T-helper 2 cell treated with Interferon-gamma antibody and Interleukin-4, amounts not matched to agents 5 μg/mL and 100 μg/mL, for 36 hours (primary cell): ENCODE results near the gene ACSF2.
A peak's percentile ranks its signal among the peaks of the same experiment; 100 is the strongest.

Experiments used
- DNase-seq: peaks from one replicate; pipeline ENCODE4 v3.0.0; 2021; ENCODE audit warnings: low spot score
- H3K27ac Mint-ChIP-seq: one replicate; pipeline ENCODE4 v1.8.0; 2021; ENCODE audit warnings: mild to moderate bottlenecking, mixed read lengths
- H3K27me3 Mint-ChIP-seq: one replicate; pipeline ENCODE4 v1.8.0; 2021; ENCODE audit warnings: low read depth, mixed read lengths
- H3K36me3 Mint-ChIP-seq: one replicate; pipeline ENCODE4 v1.8.0; 2021; ENCODE audit warnings: low read depth, mixed read lengths
- H3K4me1 Mint-ChIP-seq: one replicate; pipeline ENCODE4 v1.8.0; 2021; ENCODE audit warnings: low read depth, mixed read lengths
- H3K4me3 Mint-ChIP-seq: one replicate; pipeline ENCODE4 v1.8.0; 2022; ENCODE audit warnings: mild to moderate bottlenecking, moderate library complexity, mixed read lengths
- H3K9me3 Mint-ChIP-seq: one replicate; pipeline ENCODE4 v1.8.0; 2021; ENCODE audit warnings: mixed read lengths

Gene ACSF2, protein sequence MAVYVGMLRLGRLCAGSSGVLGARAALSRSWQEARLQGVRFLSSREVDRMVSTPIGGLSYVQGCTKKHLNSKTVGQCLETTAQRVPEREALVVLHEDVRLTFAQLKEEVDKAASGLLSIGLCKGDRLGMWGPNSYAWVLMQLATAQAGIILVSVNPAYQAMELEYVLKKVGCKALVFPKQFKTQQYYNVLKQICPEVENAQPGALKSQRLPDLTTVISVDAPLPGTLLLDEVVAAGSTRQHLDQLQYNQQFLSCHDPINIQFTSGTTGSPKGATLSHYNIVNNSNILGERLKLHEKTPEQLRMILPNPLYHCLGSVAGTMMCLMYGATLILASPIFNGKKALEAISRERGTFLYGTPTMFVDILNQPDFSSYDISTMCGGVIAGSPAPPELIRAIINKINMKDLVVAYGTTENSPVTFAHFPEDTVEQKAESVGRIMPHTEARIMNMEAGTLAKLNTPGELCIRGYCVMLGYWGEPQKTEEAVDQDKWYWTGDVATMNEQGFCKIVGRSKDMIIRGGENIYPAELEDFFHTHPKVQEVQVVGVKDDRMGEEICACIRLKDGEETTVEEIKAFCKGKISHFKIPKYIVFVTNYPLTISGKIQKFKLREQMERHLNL

DNA sequence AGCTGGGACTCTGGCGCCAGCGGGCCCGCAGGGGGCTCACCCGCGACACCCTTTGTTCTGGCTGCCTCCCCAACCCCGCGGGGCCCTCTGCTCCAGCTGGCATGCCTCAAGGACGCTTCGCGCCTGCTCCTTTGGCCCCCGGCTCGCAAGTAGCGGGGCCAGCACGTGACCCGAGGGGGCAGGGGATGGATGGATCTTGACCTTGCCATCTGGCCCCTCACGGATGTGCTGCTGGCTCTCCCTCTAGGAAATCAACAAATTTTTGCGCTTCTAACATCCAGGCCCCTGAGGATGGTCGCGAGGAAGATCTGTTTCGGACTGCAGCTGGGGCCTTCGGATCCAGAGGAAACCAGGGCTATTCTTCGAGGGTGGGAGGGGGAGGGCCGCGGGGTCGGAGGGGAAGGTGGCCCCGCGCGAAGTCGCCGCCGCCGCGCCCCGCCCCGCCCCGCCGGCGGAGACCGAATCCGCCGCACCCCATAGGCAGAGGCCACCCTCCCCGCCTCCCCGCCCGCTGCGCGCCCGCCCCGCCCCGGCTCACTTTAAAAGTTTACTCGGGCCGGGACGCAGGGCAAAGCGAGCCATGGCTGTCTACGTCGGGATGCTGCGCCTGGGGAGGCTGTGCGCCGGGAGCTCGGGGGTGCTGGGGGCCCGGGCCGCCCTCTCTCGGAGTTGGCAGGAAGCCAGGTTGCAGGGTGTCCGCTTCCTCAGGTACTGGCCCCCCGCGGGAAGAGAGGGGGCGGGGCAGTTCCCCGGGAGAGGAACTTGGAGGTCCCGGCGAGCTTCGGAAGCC is at the start of gene ACSF2:
TSS of gene ACSF2 (plus strand) at position 537 of the 790 bp plus-strand sequence. CDS start at position 581, 44 bp downstream.
- Mint-ChIP-seq H3K9me3 (no peaks in the 10 kb centered on the region), H3K27ac (peak within 1 kb of the TSS; percentile 86), H3K27me3 (no peaks in the 10 kb centered on the region), H3K36me3 (no peaks in the 10 kb centered on the region), H3K4me3 (peak within 1 kb of the TSS; percentile 92), H3K4me1 (peaks cover 30% of the 10 kb centered on the region)
- DNase-seq = peak; percentile 69

GRCh38 chr17:50379351-50380132 is 46.5 kb upstream of the ACSF2 start:
- Mint-ChIP-seq H3K36me3 (peaks cover 44% of the 10 kb centered on the region), H3K4me3 (no peak overlapping the region), H3K27me3 (no peaks in the 10 kb centered on the region), H3K27ac (no peak overlapping the region), H3K4me1 (peaks cover 3% of the 10 kb centered on the region), H3K9me3 (no peaks in the 10 kb centered on the region)
- no peak for DNase-seq

- no peaks in the 10 kb centered on the region for H3K9me3 Mint-ChIP-seq
- H3K36me3 Mint-ChIP-seq = peaks cover 52% of the 10 kb centered on the region
- H3K27me3 Mint-ChIP-seq = no peaks in the 10 kb centered on the region
- H3K4me3 Mint-ChIP-seq = no peak overlapping the region
- H3K27ac Mint-ChIP-seq = no peak overlapping the region
- DNase-seq = no peak
- H3K4me1 Mint-ChIP-seq = peaks cover under 1% of the 10 kb centered on the region
Observed at GRCh38 chr17:50380369-50381259, 45.4 kb upstream of the ACSF2 start.

DNA sequence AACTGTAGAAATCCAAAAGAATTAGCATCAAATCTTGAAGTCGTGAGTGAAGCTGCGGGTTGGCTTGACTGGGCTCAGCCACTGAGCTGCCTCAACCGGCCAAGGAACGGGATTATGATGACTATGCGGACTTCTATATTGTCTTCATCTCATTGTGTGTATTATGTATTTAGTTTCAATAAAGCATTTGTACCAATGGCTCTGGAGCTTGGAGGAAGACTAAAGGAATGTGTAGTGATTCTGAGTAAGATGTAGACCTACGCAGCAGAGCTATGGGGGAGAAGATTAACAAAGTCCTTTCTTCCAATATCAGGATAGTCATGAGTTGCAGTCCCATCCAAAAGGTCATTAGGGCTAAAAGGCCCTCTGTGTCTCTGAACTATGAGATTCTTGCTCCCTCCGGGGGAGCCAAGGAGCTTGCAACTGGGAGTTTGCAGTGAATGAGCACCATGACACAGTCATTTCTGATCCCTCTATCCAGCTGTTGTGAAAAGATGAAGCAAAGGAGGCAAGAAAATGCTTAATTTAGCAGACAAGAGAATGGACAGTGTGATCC is 44.7 kb upstream of the ACSF2 start:
- Mint-ChIP-seq H3K4me1 (no peaks in the 10 kb centered on the region), H3K4me3 (no peak overlapping the region), H3K27ac (no peak overlapping the region), H3K27me3 (no peaks in the 10 kb centered on the region), H3K9me3 (no peaks in the 10 kb centered on the region), H3K36me3 (peaks cover 53% of the 10 kb centered on the region)
- no peak for DNase-seq

DNA sequence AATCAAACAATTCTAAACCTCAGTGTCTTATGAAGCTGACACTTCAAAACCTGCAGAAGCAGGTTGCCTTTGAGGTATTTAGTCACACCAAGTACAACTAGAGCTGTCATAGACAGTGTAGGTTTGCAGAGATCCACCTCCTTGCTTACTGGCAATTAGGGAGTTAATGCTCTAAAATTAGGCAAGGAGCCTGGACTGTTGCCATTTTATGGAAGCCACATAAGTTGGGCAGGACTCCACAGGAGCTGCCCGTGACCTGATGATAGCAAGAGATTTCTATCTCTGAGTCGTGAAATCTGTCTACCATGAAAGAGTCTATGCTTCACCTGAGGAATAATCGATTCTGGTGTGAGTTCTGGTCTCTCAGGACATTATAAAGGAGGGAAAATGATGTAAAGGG is 44.1 kb upstream of the ACSF2 start:
- Mint-ChIP-seq H3K9me3 (no peaks in the 10 kb centered on the region), H3K4me3 (no peak overlapping the region), H3K27me3 (no peaks in the 10 kb centered on the region), H3K4me1 (no peaks in the 10 kb centered on the region), H3K27ac (no peak overlapping the region), H3K36me3 (peaks cover 58% of the 10 kb centered on the region)
- DNase-seq = no peak

DNA sequence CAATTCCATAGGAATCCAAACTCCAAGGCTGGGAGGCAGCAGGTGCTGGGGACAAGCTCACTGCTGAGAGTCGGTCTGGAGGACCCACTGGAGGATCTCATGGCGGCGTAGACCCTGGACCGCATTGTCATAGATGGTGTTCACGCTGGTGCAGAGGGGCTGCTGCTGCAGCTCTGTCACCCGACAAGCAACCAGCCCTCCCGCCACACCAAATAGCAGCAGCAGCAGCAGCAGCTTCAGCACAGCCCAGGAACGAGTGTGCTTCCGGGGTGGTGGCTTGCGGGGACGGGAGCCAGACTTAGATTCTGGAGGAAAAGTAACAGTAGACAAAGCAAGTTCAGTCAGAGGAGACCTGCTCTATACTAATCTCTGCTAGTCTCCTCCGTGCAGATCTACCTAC is 43.1 kb upstream of the ACSF2 start:
- Mint-ChIP-seq H3K27ac (no peak overlapping the region), H3K4me1 (no peaks in the 10 kb centered on the region), H3K27me3 (no peaks in the 10 kb centered on the region), H3K9me3 (no peaks in the 10 kb centered on the region), H3K36me3 (peaks cover 63% of the 10 kb centered on the region), H3K4me3 (no peak overlapping the region)
- no peak for DNase-seq

DNA sequence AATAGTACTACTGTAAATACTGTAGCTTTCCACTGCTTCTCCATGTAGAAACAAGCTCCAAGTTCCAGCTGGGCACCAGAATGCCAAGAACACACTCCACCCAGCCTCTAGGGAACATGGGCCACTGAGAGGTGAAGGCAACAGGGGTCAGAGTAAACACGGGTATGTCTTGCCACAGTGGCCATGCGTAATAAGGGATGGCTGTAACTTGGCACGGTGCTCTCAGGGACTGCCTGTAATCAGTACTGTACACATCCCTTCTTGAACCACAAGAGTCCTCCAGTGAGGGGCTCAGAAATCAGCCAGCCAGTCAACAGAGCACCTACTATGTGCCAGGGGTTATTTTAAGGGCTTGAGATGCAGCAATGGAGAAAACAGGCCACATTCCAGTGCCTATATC is 39.5 kb upstream of the ACSF2 start:
- Mint-ChIP-seq H3K27ac (no peak overlapping the region), H3K4me3 (no peak overlapping the region), H3K4me1 (no peaks in the 10 kb centered on the region), H3K36me3 (peaks cover 71% of the 10 kb centered on the region), H3K27me3 (no peaks in the 10 kb centered on the region), H3K9me3 (no peaks in the 10 kb centered on the region)
- no peak for DNase-seq

DNA sequence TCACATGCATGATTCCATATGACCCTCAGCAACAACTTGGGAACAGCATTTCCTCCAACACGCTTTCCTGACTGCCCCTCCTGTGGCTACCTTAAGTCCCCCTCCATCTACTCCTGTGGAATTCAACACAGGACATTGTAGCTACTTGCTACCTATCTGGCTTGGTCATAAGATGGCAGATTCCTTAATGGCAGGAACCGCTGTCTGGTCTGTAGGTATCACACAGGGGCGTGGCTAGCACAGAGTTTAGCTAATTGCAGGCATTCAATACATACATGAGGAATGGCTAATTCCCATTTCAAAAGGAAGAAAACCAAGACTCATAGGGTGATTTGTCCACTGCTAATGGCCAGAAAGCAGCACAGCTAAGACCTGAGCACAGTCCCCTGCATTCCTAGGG is 37.3 kb upstream of the ACSF2 start:
- Mint-ChIP-seq H3K27ac (no peak overlapping the region), H3K4me1 (peaks cover 2% of the 10 kb centered on the region), H3K4me3 (no peak overlapping the region), H3K36me3 (peaks cover 71% of the 10 kb centered on the region), H3K9me3 (no peaks in the 10 kb centered on the region), H3K27me3 (no peaks in the 10 kb centered on the region)
- DNase-seq = no peak

GRCh38 chr17:50389534-50389933 is 36.5 kb upstream of the ACSF2 start:
- H3K4me3 Mint-ChIP-seq = no peak overlapping the region
- H3K27me3 Mint-ChIP-seq = no peaks in the 10 kb centered on the region
- no peak overlapping the region for H3K27ac Mint-ChIP-seq
- DNase-seq = no peak
- peaks cover 73% of the 10 kb centered on the region for H3K36me3 Mint-ChIP-seq
- H3K4me1 Mint-ChIP-seq = peaks cover 2% of the 10 kb centered on the region
- H3K9me3 Mint-ChIP-seq = no peaks in the 10 kb centered on the region

- Mint-ChIP-seq H3K36me3 (peaks cover 68% of the 10 kb centered on the region), H3K4me1 (peaks cover 17% of the 10 kb centered on the region), H3K27me3 (no peaks in the 10 kb centered on the region), H3K27ac (no peak overlapping the region), H3K4me3 (no peak overlapping the region), H3K9me3 (no peaks in the 10 kb centered on the region)
- DNase-seq = no peak
Observed at GRCh38 chr17:50392621-50393020, 33.4 kb upstream of the ACSF2 start.

- Mint-ChIP-seq H3K4me1 (peaks cover 20% of the 10 kb centered on the region), H3K27ac (no peak overlapping the region), H3K27me3 (no peaks in the 10 kb centered on the region), H3K36me3 (peaks cover 59% of the 10 kb centered on the region), H3K9me3 (no peaks in the 10 kb centered on the region), H3K4me3 (peak overlapping the region; percentile 3)
- no peak for DNase-seq
Observed at GRCh38 chr17:50393700-50394099, 32.3 kb upstream of the ACSF2 start.

GRCh38 chr17:50394711-50395110 is 31.3 kb upstream of the ACSF2 start:
- Mint-ChIP-seq H3K27me3 (no peaks in the 10 kb centered on the region), H3K36me3 (peaks cover 52% of the 10 kb centered on the region), H3K4me3 (peak overlapping the region; percentile 100), H3K9me3 (peaks cover 7% of the 10 kb centered on the region), H3K27ac (no peak overlapping the region), H3K4me1 (peaks cover 20% of the 10 kb centered on the region)
- DNase-seq = no peak
